NCI-H1436 treated with DMSO at 0.1 percent for 48 hours (cell line): ENCODE results near the gene WHRN.

Experiments
- DNase-seq: peaks from one replicate; lab custom pipeline; 2025; lab: John Stamatoyannopoulos, UW

The WHRN gene

DNA sequence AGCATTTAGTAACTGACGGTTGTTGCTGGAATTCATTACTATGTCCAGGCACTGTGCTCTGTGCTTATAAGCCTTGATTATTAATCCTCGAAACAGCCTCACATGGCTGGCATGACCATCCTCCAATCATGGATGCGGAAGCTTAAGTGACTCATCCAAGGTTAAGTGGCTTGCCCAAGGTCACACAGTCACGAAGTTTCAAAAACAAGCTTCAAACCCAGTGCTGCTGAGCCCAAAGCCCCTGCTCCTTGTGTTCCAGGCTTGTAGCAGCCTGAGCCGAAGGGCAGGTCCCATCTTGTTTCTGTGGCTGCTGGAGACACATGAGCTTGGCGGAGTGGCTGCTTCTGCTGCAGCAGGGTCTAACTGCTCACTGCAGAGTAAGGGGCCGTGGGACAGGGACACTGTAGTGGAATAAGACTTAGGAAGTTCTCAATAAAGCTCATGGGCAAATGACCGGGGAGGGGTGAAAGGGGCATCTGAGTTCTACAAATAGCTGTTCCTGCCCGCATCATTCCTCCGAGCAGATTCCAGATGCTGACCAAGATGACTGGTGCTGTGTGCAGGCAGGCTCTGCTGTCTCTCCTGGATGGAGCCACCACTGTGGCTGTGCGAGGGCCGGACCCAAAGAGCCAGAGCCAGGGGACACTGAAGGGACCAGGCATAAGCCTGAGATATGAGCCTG lies 32.4 kb downstream of the WHRN start:
- DNase-seq, result no peak

DNA sequence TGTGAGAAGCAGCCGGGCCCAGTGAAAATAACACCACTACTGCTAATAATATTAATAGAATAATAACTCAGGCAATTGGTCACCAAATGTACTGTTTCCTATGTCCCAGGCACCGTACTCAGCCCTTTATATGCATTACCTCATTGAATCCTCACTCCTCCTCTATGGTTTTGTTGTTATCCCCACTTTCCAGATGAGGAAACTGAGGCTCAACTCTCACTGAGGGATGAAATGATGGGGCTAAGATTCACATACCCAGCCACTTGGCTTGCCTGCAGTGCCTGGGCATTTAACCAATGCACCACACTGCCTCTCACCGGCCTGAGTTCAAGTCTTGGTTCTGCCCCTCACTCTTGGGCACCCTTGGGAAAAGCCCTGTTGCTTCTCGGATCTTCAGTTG lies 34.1 kb downstream of the WHRN start:
- no peak for DNase-seq

GRCh38 chr9:114470581-114470980 lies 34.7 kb downstream of the WHRN start:
- no peak for DNase-seq

GRCh38 chr9:114470121-114470520 lies 35.2 kb downstream of the WHRN start:
- no peak for DNase-seq

GRCh38 chr9:114469091-114469853 lies 36.0 kb downstream of the WHRN start:
- DNase-seq, result no peak

- no peak for DNase-seq
These were observed 37.4 kb downstream of the WHRN start for GRCh38 chr9:114467910-114468309.

- DNase-seq, result no peak
These were observed 38.0 kb downstream of the WHRN start for GRCh38 chr9:114467226-114467750.

DNA sequence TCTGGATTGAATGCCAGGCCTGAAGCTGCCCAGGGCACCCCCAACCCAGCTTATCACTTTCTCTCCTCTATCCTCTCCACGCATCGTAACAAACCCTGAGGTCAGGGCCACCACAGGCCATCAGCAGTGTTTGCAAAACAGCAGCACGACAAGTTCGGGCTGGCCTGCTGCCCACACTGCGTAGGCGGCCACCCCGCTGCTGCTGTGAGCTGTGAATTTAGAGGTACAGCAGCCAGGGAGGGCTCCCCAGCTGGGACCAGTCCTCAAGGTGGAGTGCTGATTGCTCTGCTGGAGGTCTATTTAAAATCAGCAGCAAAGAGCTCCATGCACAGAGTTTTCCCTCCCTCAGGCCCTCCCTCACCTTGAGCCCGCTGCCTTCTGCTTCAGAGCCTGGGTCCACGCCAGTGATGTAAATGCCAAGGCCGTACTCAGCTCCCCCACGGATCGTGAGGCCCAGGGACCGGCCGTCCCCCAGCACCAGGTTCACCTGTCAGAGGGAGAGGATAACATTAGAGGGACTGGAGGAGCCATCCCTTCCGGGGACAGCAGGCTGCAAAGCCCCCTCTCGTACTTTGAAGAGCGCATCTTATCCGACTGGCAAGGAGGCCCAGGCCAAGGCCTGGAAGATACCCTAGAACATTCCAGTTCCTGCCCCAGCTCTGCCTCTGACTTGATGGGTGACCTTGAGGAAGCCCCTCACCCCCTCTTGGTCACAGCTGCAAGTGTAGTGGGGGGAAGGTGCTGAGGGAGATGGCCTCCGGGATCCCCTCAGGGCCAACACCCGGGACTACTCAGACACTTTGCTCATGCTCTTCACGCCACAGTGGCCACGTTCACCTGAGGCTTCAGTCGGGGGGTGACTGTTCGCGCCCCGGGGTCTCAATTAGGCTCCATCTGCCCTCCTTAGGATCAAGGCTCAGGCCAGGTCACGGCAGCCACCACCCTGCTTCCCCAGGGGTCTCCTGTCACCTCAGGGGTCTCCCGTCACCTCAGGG lies 39.1 kb downstream of the WHRN start:
- no peak for DNase-seq

DNA sequence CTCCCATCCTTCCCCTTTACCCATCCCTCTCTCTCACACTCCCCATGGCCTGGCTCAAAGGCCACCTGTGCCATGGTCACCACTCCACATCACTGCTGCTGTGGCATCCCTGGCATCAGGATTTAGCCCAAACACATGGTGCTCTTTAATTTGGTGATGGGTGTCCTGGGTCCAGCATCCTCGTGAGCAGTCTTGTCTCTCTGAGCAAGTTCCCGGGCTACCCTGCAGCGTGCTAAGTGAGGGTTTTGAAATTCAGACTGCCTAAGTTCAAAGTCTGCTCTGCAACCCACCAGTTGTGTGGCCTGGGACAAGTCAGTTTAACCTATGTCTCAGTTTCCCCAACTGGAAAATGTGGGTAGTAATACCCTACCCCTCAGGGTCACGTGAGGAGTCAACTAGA lies 39.9 kb downstream of the WHRN start:
- DNase-seq, result no peak

- no peak for DNase-seq
These were observed 40.8 kb downstream of the WHRN start for GRCh38 chr9:114464281-114465051.

- no peak for DNase-seq
These were observed 42.5 kb downstream of the WHRN start for GRCh38 chr9:114462791-114463190.

GRCh38 chr9:114461468-114461867 lies 43.8 kb downstream of the WHRN start:
- no peak for DNase-seq

DNA sequence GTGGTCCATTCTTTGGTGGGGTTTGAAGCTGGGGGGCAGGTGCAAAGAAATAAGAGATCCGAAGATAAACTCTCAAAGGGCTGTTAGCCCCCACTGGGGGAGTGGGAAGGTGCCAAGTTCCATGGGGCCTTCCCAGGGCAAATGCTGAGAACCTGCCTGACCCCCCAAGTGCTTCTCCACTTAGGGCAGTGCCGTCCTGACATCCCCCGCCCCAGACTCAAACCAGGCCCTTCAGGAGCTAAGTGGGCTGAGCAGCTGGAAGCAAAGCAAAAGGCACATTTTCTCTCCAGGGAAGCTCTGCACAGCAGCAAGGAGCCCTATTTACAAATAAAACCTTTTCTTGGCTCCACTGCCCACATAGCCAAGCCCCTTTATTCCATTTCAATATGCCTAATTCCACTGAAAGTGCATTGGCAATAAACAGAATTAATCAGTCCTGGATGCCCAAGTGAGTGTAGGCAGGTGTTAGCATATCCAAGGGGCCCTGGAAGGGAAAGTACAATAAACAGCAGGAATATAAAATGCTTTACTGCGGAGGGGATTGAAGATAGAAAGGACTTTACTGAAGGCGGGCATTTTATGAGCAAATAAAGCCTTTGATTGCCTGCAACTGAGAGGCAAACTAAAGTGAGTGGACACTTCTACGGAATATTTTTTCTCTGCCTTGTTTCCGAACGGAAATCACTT lies 44.6 kb downstream of the WHRN start:
- no peak for DNase-seq

DNA sequence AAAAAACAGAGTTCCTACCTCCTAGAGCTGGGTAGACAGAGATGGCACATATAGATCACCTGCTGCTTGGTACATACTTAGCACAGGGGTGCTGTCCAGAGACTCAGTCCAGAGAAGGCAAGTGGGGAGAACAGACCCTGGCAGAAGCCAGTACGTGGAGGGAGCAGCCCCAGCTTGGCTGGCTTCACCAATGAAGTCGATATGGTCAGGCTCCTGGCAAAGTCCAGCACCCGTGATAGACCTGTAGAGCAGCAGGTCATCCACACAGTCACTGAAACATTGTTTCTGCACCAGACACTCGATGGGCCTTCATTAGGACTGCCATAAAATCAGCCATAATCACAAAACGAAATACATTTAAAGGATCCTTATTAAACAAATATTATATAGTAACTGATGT lies 45.8 kb downstream of the WHRN start:
- DNase-seq, result no peak

- no peak for DNase-seq
These were observed 48.3 kb downstream of the WHRN start for GRCh38 chr9:114456929-114457328.

DNA sequence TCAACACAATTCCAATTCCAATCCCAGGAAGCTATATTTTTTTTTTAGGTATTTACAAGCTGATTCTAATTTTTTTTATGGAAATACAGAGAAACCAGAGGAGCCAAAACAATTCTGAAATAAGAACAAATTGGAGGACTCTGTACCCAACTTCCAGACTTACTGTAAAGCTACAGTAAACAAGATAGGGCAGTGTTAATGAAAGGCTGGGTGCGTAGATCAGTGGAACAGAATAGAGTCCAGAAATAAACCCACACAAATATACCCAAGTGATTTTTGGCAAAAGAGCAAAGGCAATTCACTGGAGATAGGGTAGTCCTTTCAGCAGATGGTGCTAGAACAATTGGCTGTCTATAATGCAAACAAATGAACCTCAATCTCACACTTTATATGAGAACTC lies 50.6 kb downstream of the WHRN start:
- DNase-seq, result no peak

GRCh38 chr9:114452219-114453165 lies 52.8 kb downstream of the WHRN start:
- peak; percentile 39 for DNase-seq

DNA sequence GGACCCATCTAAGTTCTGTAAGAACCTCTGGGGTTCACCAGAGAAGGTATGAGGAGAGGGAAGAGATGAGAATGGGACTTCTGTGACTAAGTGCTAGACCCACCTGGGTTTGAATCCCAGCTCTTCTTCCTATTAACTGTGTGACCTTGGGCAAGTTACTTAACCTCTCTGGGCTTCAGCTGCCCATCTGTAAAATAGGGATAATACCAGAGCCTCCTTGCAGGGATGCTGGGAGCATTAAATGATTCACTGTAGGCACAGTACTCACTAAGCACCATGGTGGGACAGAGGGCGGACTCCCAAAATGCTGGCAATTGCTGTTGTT lies 53.6 kb downstream of the WHRN start:
- DNase-seq, result no peak

DNA sequence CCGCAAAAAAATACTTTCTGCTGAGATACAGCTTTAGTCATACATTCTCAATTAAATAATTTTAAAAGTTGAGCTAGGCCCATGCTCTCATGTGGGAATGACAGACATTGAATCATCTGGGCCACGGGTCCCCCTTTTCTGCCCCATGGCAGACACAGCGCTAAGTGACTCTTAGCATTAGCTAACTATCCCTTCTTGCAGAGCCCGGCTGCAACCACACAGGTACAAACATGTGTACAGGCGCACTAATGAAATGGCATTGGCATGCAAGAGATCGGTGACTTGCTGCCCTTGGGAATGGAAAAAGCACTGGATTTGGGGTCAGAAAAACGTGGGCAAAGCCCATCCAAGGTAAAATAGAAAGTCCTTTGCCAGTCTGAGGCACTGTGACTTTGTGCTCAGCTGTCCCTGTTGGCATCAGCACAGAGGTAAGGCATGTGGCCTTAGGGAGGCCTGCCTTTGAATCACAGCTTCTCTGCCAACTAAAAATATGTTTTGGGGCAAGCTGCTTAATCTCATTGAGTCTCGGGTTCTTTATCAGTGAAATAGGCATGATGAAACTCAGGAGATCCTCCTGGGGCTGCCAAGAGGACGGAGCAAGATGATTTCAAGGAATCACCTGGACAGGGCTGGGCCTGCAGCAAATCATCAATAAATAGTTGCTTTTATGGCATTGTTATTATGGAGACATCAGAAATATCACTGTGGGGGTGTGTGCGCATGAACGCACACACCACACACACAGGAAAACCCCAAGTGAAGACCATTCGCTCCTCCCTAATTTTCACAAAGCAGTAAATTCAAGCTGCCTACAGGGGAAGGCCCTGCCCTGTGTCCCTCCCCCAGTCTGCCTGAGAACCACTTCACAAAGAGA lies 54.2 kb downstream of the WHRN start:
- DNase-seq, result no peak
